ENCODE results near the gene LIMS1. TPM values are rescaled to one million over a fixed set of nuclear protein-coding genes. Genes with fewer than 3 reads are reported as not detected.
A peak's percentile ranks its signal among the peaks of the same experiment; 100 is the strongest.

LIMS1 gene
- total and polyA plus RNA-seq, 4 donors = 48.0 to 111 (median 88.4) TPM

- Histone ChIP-seq H3K4me3 (ENCODE audit: low read length in 2 of 2) (no peak overlapping the region), H3K4me1 (ENCODE audit: control insufficient read depth in 1 of 2, insufficient read depth in 2 of 2, low read length in 2 of 2) (peaks cover 0 to 4% of the 10 kb centered on the region in 2 donors), H3K27ac (ENCODE audit: low read depth in 1 of 2, low read length in 2 of 2) (peak overlapping the region in 1 of 2 donors; percentile 37), H3K27me3 (ENCODE audit: control insufficient read depth in 1 of 2, insufficient read depth in 2 of 2, low read length in 1 of 2) (no peaks in the 10 kb centered on the region), H3K36me3 (ENCODE audit: control insufficient read depth in 1 of 2, insufficient read depth in 2 of 2, low read length in 1 of 2) (no peaks in the 10 kb centered on the region), H3K9me3 (ENCODE audit: control insufficient read depth, low read length) (no peaks in the 10 kb centered on the region)
- DNase-seq (no peak), ATAC-seq (ENCODE audit: low FRiP score) (no peak)
- intact Hi-C loops (cut with DNase I) = loop anchor here (10.0 kb wide), 3 partner anchors 101 to 211 kb away; partner anchors contain the start of gene SULT1C4 (in 1 of the 2)
- WGBS, 2 donors = 75 to 80% methylated on average over 7 of the region's 7 CpGs
These were observed 51.8 kb downstream of the LIMS1 start for GRCh38 chr2:108586116-108586515.

DNA sequence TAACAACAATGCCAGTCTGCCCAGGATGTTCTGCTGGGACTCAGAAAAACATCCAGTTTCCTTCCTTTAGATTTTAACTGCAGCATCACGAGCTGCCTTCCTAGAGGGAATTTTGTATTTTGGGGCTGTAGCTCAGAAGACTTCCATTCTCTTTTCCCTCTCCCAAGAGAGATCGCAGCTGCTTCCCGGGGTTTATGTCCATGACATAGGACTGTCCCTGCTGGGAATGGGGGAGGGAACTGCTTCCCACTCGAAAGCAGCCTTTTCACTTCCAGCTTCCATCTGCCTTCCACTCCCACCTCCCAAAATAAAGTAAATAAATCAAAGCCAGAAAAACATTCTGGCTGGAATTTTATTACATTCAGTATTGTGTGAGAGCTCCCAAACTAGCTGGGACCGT lies 52.4 kb downstream of the LIMS1 start:
- ATAC-seq (ENCODE audit: low FRiP score) (no peak), DNase-seq (no peak)
- Histone ChIP-seq H3K9me3 (ENCODE audit: control insufficient read depth, low read length) (no peaks in the 10 kb centered on the region), H3K4me3 (ENCODE audit: low read length in 2 of 2) (no peak overlapping the region), H3K36me3 (ENCODE audit: control insufficient read depth in 1 of 2, insufficient read depth in 2 of 2, low read length in 1 of 2) (no peaks in the 10 kb centered on the region), H3K4me1 (ENCODE audit: control insufficient read depth in 1 of 2, insufficient read depth in 2 of 2, low read length in 2 of 2) (peaks cover 0 to 4% of the 10 kb centered on the region in 2 donors), H3K27ac (ENCODE audit: low read depth in 1 of 2, low read length in 2 of 2) (peak overlapping the region; percentile 59 to 67), H3K27me3 (ENCODE audit: control insufficient read depth in 1 of 2, insufficient read depth in 2 of 2, low read length in 1 of 2) (no peaks in the 10 kb centered on the region)
- intact Hi-C loops (cut with DNase I) = loop anchor here (10.0 kb wide), 3 partner anchors 102 to 212 kb away; partner anchors contain the start of gene SULT1C4 (in 1 of the 2)
- WGBS, 2 donors = 13 to 20% methylated on average over 5 of the region's 5 CpGs

DNA sequence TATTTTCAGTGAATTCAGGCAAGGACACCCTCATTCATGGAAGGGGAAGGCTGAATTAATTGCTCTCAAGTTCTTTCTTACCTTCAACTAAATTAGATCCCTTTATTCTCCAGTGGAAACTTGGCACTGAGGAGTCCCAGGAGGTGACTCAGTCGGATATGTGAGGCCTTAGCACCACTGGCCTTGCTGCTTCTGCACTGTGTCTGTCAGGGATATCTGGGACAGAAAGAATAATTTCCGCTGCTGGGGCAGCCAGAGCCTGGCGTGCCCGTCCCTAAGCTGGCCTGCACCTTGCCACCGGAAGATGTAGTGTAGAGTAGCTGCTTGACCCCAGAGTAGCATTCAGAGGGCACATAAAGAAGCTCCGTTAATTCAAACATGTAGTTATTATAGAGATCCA lies 53.4 kb downstream of the LIMS1 start:
- H3K4me3 ChIP-seq (ENCODE audit: low read length in 2 of 2) = no peak overlapping the region
- H3K9me3 ChIP-seq (ENCODE audit: control insufficient read depth, low read length) = no peaks in the 10 kb centered on the region
- H3K36me3 ChIP-seq (ENCODE audit: control insufficient read depth in 1 of 2, insufficient read depth in 2 of 2, low read length in 1 of 2) = no peaks in the 10 kb centered on the region
- peaks cover 2 to 8% of the 10 kb centered on the region in 2 donors for H3K4me1 ChIP-seq (ENCODE audit: control insufficient read depth in 1 of 2, insufficient read depth in 2 of 2, low read length in 2 of 2)
- peak overlapping the region in 1 of 2 donors; percentile 47 for H3K27ac ChIP-seq (ENCODE audit: low read depth in 1 of 2, low read length in 2 of 2)
- intact Hi-C loops (cut with DNase I) = loop anchor here (10.0 kb wide), 3 partner anchors 103 to 213 kb away; partner anchors contain the start of gene SULT1C4 (in 1 of the 2)
- ATAC-seq (ENCODE audit: low FRiP score) (peak; percentile 80), DNase-seq (peak in 1 of 2 donors; percentile 68)
- 7 to 10% methylated on average over 6 of the region's 6 CpGs for WGBS, 2 donors
- H3K27me3 ChIP-seq (ENCODE audit: control insufficient read depth in 1 of 2, insufficient read depth in 2 of 2, low read length in 1 of 2) = no peaks in the 10 kb centered on the region

- DNase-seq = no peak
- Histone ChIP-seq H3K4me3 (ENCODE audit: low read length in 2 of 2) (no peak overlapping the region), H3K4me1 (ENCODE audit: control insufficient read depth in 1 of 2, insufficient read depth in 2 of 2, low read length in 2 of 2) (peaks cover 2 to 8% of the 10 kb centered on the region in 2 donors), H3K9me3 (ENCODE audit: control insufficient read depth, low read length) (no peaks in the 10 kb centered on the region), H3K27ac (ENCODE audit: low read depth in 1 of 2, low read length in 2 of 2) (peak overlapping the region; percentile 40 to 83), H3K36me3 (ENCODE audit: control insufficient read depth in 1 of 2, insufficient read depth in 2 of 2, low read length in 1 of 2) (no peaks in the 10 kb centered on the region), H3K27me3 (ENCODE audit: control insufficient read depth in 1 of 2, insufficient read depth in 2 of 2, low read length in 1 of 2) (no peaks in the 10 kb centered on the region)
- WGBS, 2 donors = 30 to 39% methylated on average over 3 of the region's 3 CpGs
- peak; percentile 39 for ATAC-seq (ENCODE audit: low FRiP score)
- intact Hi-C loops (cut with DNase I) = loop anchor here (10.0 kb wide), 3 partner anchors 103 to 213 kb away; partner anchors contain the start of gene SULT1C4 (in 1 of the 2)
These were observed 53.9 kb downstream of the LIMS1 start for GRCh38 chr2:108588070-108588668.

DNA sequence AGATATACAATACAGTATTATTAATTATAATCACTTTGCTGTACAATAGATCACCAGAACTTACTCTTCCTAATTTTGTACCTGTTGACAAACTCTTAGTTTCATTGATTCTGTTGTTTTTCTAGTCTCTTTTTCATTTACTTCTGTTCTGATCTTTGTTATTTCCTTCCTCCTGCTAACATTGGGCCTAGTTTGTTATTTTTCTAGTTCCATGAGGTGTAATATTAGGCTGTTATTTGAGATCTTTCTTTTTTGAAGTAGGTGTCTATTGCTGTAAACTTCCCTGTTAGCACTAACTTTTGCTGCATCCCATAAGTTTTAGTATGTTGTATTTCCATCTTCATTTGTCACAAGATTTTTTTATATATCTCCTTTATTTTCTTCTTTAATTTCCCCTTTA lies 55.1 kb downstream of the LIMS1 start:
- Histone ChIP-seq H3K36me3 (ENCODE audit: control insufficient read depth in 1 of 2, insufficient read depth in 2 of 2, low read length in 1 of 2) (no peaks in the 10 kb centered on the region), H3K27ac (ENCODE audit: low read depth in 1 of 2, low read length in 2 of 2) (no peak overlapping the region), H3K4me1 (ENCODE audit: control insufficient read depth in 1 of 2, insufficient read depth in 2 of 2, low read length in 2 of 2) (peaks cover 2 to 8% of the 10 kb centered on the region in 2 donors), H3K27me3 (ENCODE audit: control insufficient read depth in 1 of 2, insufficient read depth in 2 of 2, low read length in 1 of 2) (no peaks in the 10 kb centered on the region), H3K4me3 (ENCODE audit: low read length in 2 of 2) (no peak overlapping the region), H3K9me3 (ENCODE audit: control insufficient read depth, low read length) (no peaks in the 10 kb centered on the region)
- ATAC-seq (ENCODE audit: low FRiP score) = no peak
- DNase-seq = no peak
- intact Hi-C loops (cut with DNase I) = loop anchor here (10.0 kb wide), 3 partner anchors 105 to 215 kb away; partner anchors contain the start of gene SULT1C4 (in 1 of the 2)

DNA sequence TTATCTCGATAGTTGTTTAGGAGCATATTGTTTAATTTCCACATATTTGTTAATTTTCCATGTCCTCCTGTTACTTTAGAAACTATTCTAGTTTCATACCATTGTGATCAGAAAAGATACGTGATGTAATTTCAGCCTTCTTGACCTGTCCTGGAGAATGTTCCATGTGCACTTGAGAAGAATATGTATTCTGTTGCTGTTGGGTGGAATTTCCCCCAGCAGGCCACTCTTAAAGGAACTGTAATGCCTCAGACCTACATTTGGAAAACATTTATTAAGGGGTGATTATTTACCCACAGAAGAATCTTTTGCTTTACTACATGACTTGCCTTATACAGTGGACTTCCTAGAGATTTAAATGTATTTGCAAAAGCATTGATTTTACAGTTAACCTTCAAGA lies 55.5 kb downstream of the LIMS1 start:
- Histone ChIP-seq H3K27me3 (ENCODE audit: control insufficient read depth in 1 of 2, insufficient read depth in 2 of 2, low read length in 1 of 2) (no peaks in the 10 kb centered on the region), H3K4me1 (ENCODE audit: control insufficient read depth in 1 of 2, insufficient read depth in 2 of 2, low read length in 2 of 2) (peaks cover 2 to 10% of the 10 kb centered on the region in 2 donors), H3K36me3 (ENCODE audit: control insufficient read depth in 1 of 2, insufficient read depth in 2 of 2, low read length in 1 of 2) (no peaks in the 10 kb centered on the region), H3K4me3 (ENCODE audit: low read length in 2 of 2) (no peak overlapping the region), H3K9me3 (ENCODE audit: control insufficient read depth, low read length) (no peaks in the 10 kb centered on the region), H3K27ac (ENCODE audit: low read depth in 1 of 2, low read length in 2 of 2) (no peak overlapping the region)
- intact Hi-C loops (cut with DNase I) = loop anchor here (10.0 kb wide), 3 partner anchors 105 to 215 kb away; partner anchors contain the start of gene SULT1C4 (in 1 of the 2)
- no peak for ATAC-seq (ENCODE audit: low FRiP score)
- DNase-seq = no peak
- 48 to 58% methylated on average over 2 of the region's 2 CpGs for WGBS, 2 donors

- H3K4me3 ChIP-seq (ENCODE audit: low read length in 2 of 2) = no peak overlapping the region
- WGBS, 2 donors = 92 to 93% methylated on average over 6 of the region's 6 CpGs
- H3K9me3 ChIP-seq (ENCODE audit: control insufficient read depth, low read length) = no peaks in the 10 kb centered on the region
- no peak overlapping the region for H3K27ac ChIP-seq (ENCODE audit: low read depth in 1 of 2, low read length in 2 of 2)
- intact Hi-C loops (cut with DNase I) = no loop called here
- H3K36me3 ChIP-seq (ENCODE audit: control insufficient read depth in 1 of 2, insufficient read depth in 2 of 2, low read length in 1 of 2) = no peaks in the 10 kb centered on the region
- H3K4me1 ChIP-seq (ENCODE audit: control insufficient read depth in 1 of 2, insufficient read depth in 2 of 2, low read length in 2 of 2) = peaks cover 2 to 15% of the 10 kb centered on the region in 2 donors
- no peak for ATAC-seq (ENCODE audit: low FRiP score)
- H3K27me3 ChIP-seq (ENCODE audit: control insufficient read depth in 1 of 2, insufficient read depth in 2 of 2, low read length in 1 of 2) = no peaks in the 10 kb centered on the region
- DNase-seq = no peak
These were observed 56.9 kb downstream of the LIMS1 start for GRCh38 chr2:108591163-108591562.

GRCh38 chr2:108593547-108594098 lies 59.4 kb downstream of the LIMS1 start:
- no peaks in the 10 kb centered on the region for H3K9me3 ChIP-seq (ENCODE audit: control insufficient read depth, low read length)
- no peaks in the 10 kb centered on the region for H3K27me3 ChIP-seq (ENCODE audit: control insufficient read depth in 1 of 2, insufficient read depth in 2 of 2, low read length in 1 of 2)
- peak overlapping the region; percentile 75 to 99 for H3K27ac ChIP-seq (ENCODE audit: low read depth in 1 of 2, low read length in 2 of 2)
- ATAC-seq (ENCODE audit: low FRiP score) = peak; percentile 79
- peaks cover 2 to 11% of the 10 kb centered on the region in 2 donors for H3K4me1 ChIP-seq (ENCODE audit: control insufficient read depth in 1 of 2, insufficient read depth in 2 of 2, low read length in 2 of 2)
- DNase-seq = no peak
- no peak overlapping the region for H3K4me3 ChIP-seq (ENCODE audit: low read length in 2 of 2)
- intact Hi-C loops (cut with DNase I) = no loop called here
- no peaks in the 10 kb centered on the region for H3K36me3 ChIP-seq (ENCODE audit: control insufficient read depth in 1 of 2, insufficient read depth in 2 of 2, low read length in 1 of 2)
